DMS153 treated with DMSO at 0.1 percent for 48 hours (cell line): ENCODE measurements around the gene CDC37L1.
"Not testable (repeated sequence)": the region's sequence is repeated elsewhere in the genome, so short reads cannot be mapped to it uniquely, and the experiment has no call there.

Experiments used
- DNase-seq: peaks from one replicate; lab custom pipeline; 2025; ENCODE audit not compliant: unreplicated experiment; lab: John Stamatoyannopoulos, UW

Gene CDC37L1

DNA sequence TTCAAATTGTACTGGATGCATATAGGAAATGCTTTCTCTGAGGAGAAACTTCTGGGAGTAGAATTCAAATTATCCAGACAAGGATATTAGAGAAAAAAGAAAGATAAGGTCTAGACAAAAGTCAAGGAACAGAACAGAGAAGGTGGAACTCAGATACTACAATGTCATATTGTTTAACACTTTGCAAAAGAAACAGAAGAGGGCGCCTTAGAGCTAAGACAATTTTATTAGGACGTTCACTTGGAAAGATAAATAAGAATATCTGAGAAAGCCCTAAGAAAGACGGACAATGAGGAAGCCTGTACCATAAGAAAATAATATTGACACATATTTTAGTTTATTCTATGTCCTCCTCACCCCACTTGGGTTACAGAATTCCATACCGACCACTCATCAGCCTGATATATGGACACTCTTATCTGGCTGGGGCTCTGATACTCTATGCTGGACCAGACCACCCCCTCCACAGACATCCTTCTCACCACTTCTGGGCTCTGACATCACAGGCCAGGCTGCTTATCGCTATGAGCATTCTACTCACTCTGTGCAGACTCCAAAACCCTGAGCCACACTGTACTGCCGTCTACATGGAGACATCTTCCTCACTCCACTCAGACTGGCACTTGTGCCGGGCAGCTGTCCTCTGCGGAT is 70.8 kb downstream of the CDC37L1 start:
- no peak for DNase-seq

DNA sequence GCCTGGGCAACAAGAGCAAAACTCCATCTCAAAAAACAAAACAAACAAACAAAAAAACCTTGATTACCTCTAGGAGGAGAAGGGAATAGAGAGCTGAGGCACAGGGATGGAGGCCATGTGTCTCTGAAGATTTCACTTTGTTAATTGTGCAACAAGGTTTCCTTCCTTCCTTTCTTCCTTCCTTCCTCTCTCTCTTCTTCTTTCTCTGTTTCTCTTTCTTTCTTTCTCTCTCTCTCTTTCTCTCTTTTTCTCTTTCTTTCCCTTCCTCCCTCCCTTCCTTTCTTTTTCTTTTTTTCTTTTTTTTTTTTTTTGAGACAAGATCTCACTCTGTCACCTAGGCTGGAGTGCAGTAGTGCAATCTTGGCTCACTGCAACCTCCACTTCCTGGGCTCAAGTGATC is 75.2 kb downstream of the CDC37L1 start:
- DNase-seq: not testable (repeated sequence)

DNA sequence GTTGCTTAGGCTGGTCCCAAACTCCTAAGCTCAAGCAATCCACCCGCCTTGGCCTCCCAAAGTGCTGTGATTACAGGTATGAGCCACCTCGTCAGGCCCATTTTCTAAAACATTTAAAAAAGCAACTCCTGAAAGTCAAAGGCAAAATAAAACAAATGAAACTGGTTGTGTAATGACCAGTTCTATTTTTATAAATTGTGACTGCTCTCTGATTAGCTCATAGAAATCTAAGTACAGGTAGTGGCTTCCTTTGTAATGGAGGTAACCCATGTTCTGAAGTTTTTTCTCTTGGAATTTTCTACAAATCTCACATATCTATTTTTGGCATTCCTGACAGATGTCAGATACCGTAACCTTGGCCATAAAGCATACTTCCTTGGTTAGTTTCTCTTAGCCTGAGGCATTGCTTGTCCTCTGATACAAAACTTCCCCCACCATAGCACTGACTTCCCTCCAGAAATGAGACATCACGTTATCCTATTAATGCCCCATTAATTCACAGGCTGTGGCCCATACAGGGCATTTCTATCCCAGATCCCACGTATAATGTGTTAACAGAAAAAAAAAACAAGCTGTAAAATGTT is 75.7 kb downstream of the CDC37L1 start:
- no peak for DNase-seq

DNA sequence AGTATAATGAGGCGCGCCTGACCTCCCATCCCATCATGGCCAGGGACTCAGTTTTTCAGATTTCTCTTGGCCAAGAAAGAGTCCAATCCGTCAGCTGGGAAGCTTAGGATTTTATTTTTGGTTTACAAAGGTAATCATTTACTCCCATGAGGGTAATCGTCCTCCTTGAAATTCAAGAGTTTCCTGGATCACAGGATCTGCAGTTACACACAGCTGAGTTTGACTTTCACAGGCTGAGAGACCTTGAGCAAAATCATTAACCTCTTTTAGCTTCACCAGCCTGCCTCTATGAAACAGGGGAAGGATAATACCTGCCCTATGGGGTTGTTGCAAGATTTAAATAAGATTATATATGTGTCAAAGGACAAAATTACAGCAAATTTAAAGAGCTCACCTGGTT is 77.1 kb downstream of the CDC37L1 start:
- no peak for DNase-seq
